OCI-LY1 (cell line): ENCODE measurements around the gene CDRT15L2.
"Not testable (repeated sequence)": the region's sequence is repeated elsewhere in the genome, so short reads cannot be mapped to it uniquely, and the experiment has no call there.

Source experiments
- H2AFZ ChIP-seq: fragments of 200-600 bp; sonication (generic), shearing (Covaris generic); 2 replicates; pipeline ENCODE4 v1.6.0; 2014; ENCODE audit warnings: antibody characterized with exemption, mild to moderate bottlenecking, low read length
- H3F3A ChIP-seq: fragments of 200-600 bp; sonication (generic), shearing (Covaris generic); 2 replicates; pipeline ENCODE4 v1.6.0; 2014; ENCODE audit warnings: mild to moderate bottlenecking, antibody characterized with exemption, low read length, moderate library complexity; ENCODE audit not compliant: insufficient read depth
- H3K27ac ChIP-seq: fragments of 200-600 bp; sonication (generic); 2 replicates; pipeline ENCODE4 v1.5.1; 2014; ENCODE audit warnings: low read length, mixed run types, mild to moderate bottlenecking, low read depth; ENCODE audit not compliant: poor library complexity, severe bottlenecking
- H3K27me3 ChIP-seq: fragments of 200-600 bp; sonication (generic); 2 replicates; pipeline ENCODE4 v1.6.0; 2014; ENCODE audit warnings: antibody characterized with exemption, mild to moderate bottlenecking, low read length, moderate library complexity; ENCODE audit not compliant: insufficient read depth
- H3K36me3 ChIP-seq: fragments of 200-600 bp; sonication (generic); 2 replicates; pipeline ENCODE4 v1.6.1; 2014; ENCODE audit warnings: mild to moderate bottlenecking, antibody characterized with exemption, low read length, moderate library complexity, mixed read lengths; ENCODE audit not compliant: insufficient read depth
- H3K4me1 ChIP-seq: fragments of 200-600 bp; sonication (generic); 2 replicates; pipeline ENCODE4 v1.5.1; 2014; ENCODE audit warnings: mild to moderate bottlenecking, low read length, moderate library complexity; ENCODE audit not compliant: insufficient read depth, severe bottlenecking
- H3K4me2 ChIP-seq: fragments of 200-600 bp; sonication (generic), shearing (Covaris generic); 2 replicates; pipeline ENCODE4 v1.6.1; 2014; ENCODE audit warnings: low read length
- H3K4me3 ChIP-seq: fragments of 200-600 bp; sonication (generic); 2 replicates; pipeline ENCODE4 v1.5.1; 2014; ENCODE audit warnings: low read length, low read depth, mild to moderate bottlenecking, mixed read lengths; ENCODE audit not compliant: poor library complexity, severe bottlenecking
- H3K79me2 ChIP-seq: fragments of 200-600 bp; shearing (Covaris generic); 2 replicates; pipeline ENCODE4 v1.6.1; 2016; ENCODE audit warnings: mixed run types, low read length, mixed read lengths; ENCODE audit not compliant: insufficient read depth
- H3K9ac ChIP-seq: fragments of 200-600 bp; sonication (generic), shearing (Covaris generic); 2 replicates; pipeline ENCODE4 v1.6.1; 2014; ENCODE audit warnings: mild to moderate bottlenecking, low read length, mixed read lengths
- H3K9me2 ChIP-seq: fragments of 200-600 bp; sonication (generic), shearing (Covaris generic); 2 replicates; pipeline ENCODE4 v1.6.1; 2014; ENCODE audit warnings: low read depth, mild to moderate bottlenecking, low read length, mixed read lengths
- H3K9me3 ChIP-seq: fragments of 200-600 bp; shearing (Covaris generic); 2 replicates; pipeline ENCODE4 v1.6.1; 2014; ENCODE audit warnings: low read length, mixed read lengths
- H4K20me1 ChIP-seq: fragments of 200-600 bp; sonication (generic), shearing (Covaris generic); 2 replicates; pipeline ENCODE4 v1.6.0; 2016; ENCODE audit warnings: mild to moderate bottlenecking, low read length; ENCODE audit not compliant: insufficient read depth

Gene CDRT15L2

GRCh38 chr17:20571653-20572052 lies 7.9 kb upstream of the CDRT15L2 start:
- H3K4me1 ChIP-seq, H3K9me3 ChIP-seq, H3K27me3 ChIP-seq, H2AFZ ChIP-seq, H3F3A ChIP-seq, H3K9ac ChIP-seq, H3K4me3 ChIP-seq, H4K20me1 ChIP-seq, H3K36me3 ChIP-seq, H3K9me2 ChIP-seq, H3K27ac ChIP-seq, H3K79me2 ChIP-seq, H3K4me2 ChIP-seq: not testable (repeated sequence)

GRCh38 chr17:20573216-20573615 lies 6.3 kb upstream of the CDRT15L2 start:
- not testable (repeated sequence) for H2AFZ ChIP-seq, H3K4me1 ChIP-seq, H3K27me3 ChIP-seq, H4K20me1 ChIP-seq, H3K79me2 ChIP-seq, H3F3A ChIP-seq, H3K9ac ChIP-seq, H3K4me2 ChIP-seq, H3K9me3 ChIP-seq, H3K9me2 ChIP-seq, H3K36me3 ChIP-seq, H3K27ac ChIP-seq, H3K4me3 ChIP-seq

GRCh38 chr17:20575071-20575470 lies 4.5 kb upstream of the CDRT15L2 start:
- H3K27ac ChIP-seq, H3K27me3 ChIP-seq, H3K9me3 ChIP-seq, H4K20me1 ChIP-seq, H3K36me3 ChIP-seq, H3K4me2 ChIP-seq, H3K9me2 ChIP-seq, H3K9ac ChIP-seq, H3K4me3 ChIP-seq, H3F3A ChIP-seq, H2AFZ ChIP-seq, H3K79me2 ChIP-seq, H3K4me1 ChIP-seq: not testable (repeated sequence)

- H3K27ac ChIP-seq, H3K9me2 ChIP-seq, H2AFZ ChIP-seq, H3F3A ChIP-seq, H4K20me1 ChIP-seq, H3K36me3 ChIP-seq, H3K27me3 ChIP-seq, H3K9me3 ChIP-seq, H3K9ac ChIP-seq, H3K4me2 ChIP-seq, H3K4me1 ChIP-seq, H3K4me3 ChIP-seq, H3K79me2 ChIP-seq: not testable (repeated sequence)
These were observed 4.5 kb downstream of the CDRT15L2 start for GRCh38 chr17:20583891-20584577.

GRCh38 chr17:20588744-20589453 lies 9.4 kb downstream of the CDRT15L2 start:
- not testable (repeated sequence) for H4K20me1 ChIP-seq, H3K4me3 ChIP-seq, H3K4me1 ChIP-seq, H3K27me3 ChIP-seq, H3F3A ChIP-seq, H2AFZ ChIP-seq, H3K9ac ChIP-seq, H3K4me2 ChIP-seq, H3K9me3 ChIP-seq, H3K79me2 ChIP-seq, H3K27ac ChIP-seq, H3K36me3 ChIP-seq, H3K9me2 ChIP-seq

- H3K79me2 ChIP-seq, H3F3A ChIP-seq, H3K9ac ChIP-seq, H3K4me1 ChIP-seq, H3K4me3 ChIP-seq, H2AFZ ChIP-seq, H3K4me2 ChIP-seq, H3K27ac ChIP-seq, H3K36me3 ChIP-seq, H4K20me1 ChIP-seq, H3K9me2 ChIP-seq, H3K9me3 ChIP-seq, H3K27me3 ChIP-seq: not testable (repeated sequence)
These were observed 9.9 kb downstream of the CDRT15L2 start for GRCh38 chr17:20589454-20589810.

- not testable (repeated sequence) for H3K4me2 ChIP-seq, H3K9me3 ChIP-seq, H2AFZ ChIP-seq, H3K27me3 ChIP-seq, H3F3A ChIP-seq, H3K79me2 ChIP-seq, H4K20me1 ChIP-seq, H3K9me2 ChIP-seq, H3K4me3 ChIP-seq, H3K4me1 ChIP-seq, H3K36me3 ChIP-seq, H3K9ac ChIP-seq, H3K27ac ChIP-seq
These were observed 11.5 kb downstream of the CDRT15L2 start for GRCh38 chr17:20591040-20591439.

GRCh38 chr17:20605568-20605967 lies 26.0 kb downstream of the CDRT15L2 start:
- H3K36me3 ChIP-seq, H3K4me1 ChIP-seq, H3K9me2 ChIP-seq, H3K4me2 ChIP-seq, H3F3A ChIP-seq, H3K27me3 ChIP-seq, H3K9ac ChIP-seq, H2AFZ ChIP-seq, H3K27ac ChIP-seq, H3K9me3 ChIP-seq, H3K4me3 ChIP-seq, H4K20me1 ChIP-seq, H3K79me2 ChIP-seq: not testable (repeated sequence)
